A549 (cell line): ENCODE results near the gene MYOD1.

ENCODE experiments used
- BHLHE40 ChIP-seq: IDR thresholded peaks from 2 replicates; pipeline ENCODE4 v1.6.1; 2012; ENCODE audit warnings: low read depth, low read length, inconsistent platforms
- CBX2 ChIP-seq: fragments of 200-600 bp; sonication (generic); IDR thresholded peaks from 2 replicates; pipeline ENCODE4 v1.6.1; 2016; ENCODE audit warnings: low read depth, mild to moderate bottlenecking, borderline replicate concordance
- CTCF ChIP-seq: fragments of >200 bp; sonication (Bioruptor Twin); formaldehyde crosslinking; IDR thresholded peaks from 3 replicates; pipeline ENCODE4 v1.5.1; 2016
- EHMT2 ChIP-seq: fragments of 200-600 bp; sonication (generic); IDR thresholded peaks from 2 replicates; pipeline ENCODE4 v1.6.1; 2016; ENCODE audit warnings: antibody characterized with exemption, low read depth, mild to moderate bottlenecking, moderate library complexity
- EP300 ChIP-seq, 2 experiments: fragments of >200 bp; sonication (Bioruptor Twin); formaldehyde crosslinking; IDR thresholded peaks; 2 replicates in 1 of 2; 3 replicates in 1 of 2; pipeline ENCODE4 v1.6.1; 2016 to 2017
- ESRRA ChIP-seq: fragments of 150-350 bp; IDR thresholded peaks from 2 replicates; pipeline ENCODE4 v1.6.1; 2014; ENCODE audit warnings: mild to moderate bottlenecking, low read length, borderline replicate concordance
- KDM1A ChIP-seq: fragments of 200-600 bp; sonication (generic); IDR thresholded peaks from 2 replicates; pipeline ENCODE4 v1.6.1; 2016; ENCODE audit warnings: low read depth, mild to moderate bottlenecking
- MAX ChIP-seq: IDR thresholded peaks from 2 replicates; pipeline ENCODE4 v1.6.1; 2012
- MYC ChIP-seq: IDR thresholded peaks from 2 replicates; pipeline ENCODE4 v1.6.1; 2012; ENCODE audit warnings: mild to moderate bottlenecking, inconsistent platforms, low read length, improper control_type of control experiment, borderline replicate concordance
- PBX3 ChIP-seq: IDR thresholded peaks from 2 replicates; pipeline ENCODE4 v1.6.1; 2012
- POLR2A ChIP-seq: IDR thresholded peaks from 2 replicates; pipeline ENCODE4 v1.6.1; 2012; ENCODE audit warnings: mild to moderate bottlenecking, low read length
- RNF2 ChIP-seq: fragments of 200-600 bp; sonication (generic); IDR thresholded peaks from 2 replicates; pipeline ENCODE4 v1.6.1; 2016; ENCODE audit warnings: low read depth, mild to moderate bottlenecking, antibody characterized with exemption, moderate library complexity, borderline replicate concordance

GRCh38 chr11:17738151-17738973 is 19.0 kb downstream of the MYOD1 start:
- TF ChIP-seq CTCF (no peak), BHLHE40 (no peak), MAX (no peak), ESRRA (no peak), POLR2A (no peak), PBX3 (no peak), KDM1A (no peak), EP300 (IDR thresholded peaks at IDR 0.05) (no peak), EHMT2 (no peak), RNF2 (no peak), MYC (no peak), CBX2 (no peak)
